HL-60 (cell line): ENCODE measurements around the gene CDC42BPB.

Experiments used
- DNase-seq, 2 experiments: peaks; one replicate each; pipeline ENCODE4 v3.0.0-alpha.2; 2010 to 2020; ENCODE audit warnings: low read depth in 1 of 2, low spot score in 1 of 2
- H3K27ac ChIP-seq: fragments of 250-450 bp; sonication (Bioruptor Pico); replicated peaks from 2 replicates; pipeline ENCODE4 v1.5.1; 2020; ENCODE audit warnings: mild to moderate bottlenecking, moderate library complexity
- H3K27me3 ChIP-seq: fragments of 250-450 bp; sonication (Bioruptor Pico); 2 replicates; pipeline ENCODE4 v1.5.1; 2021; ENCODE audit warnings: mild to moderate bottlenecking, moderate library complexity; ENCODE audit not compliant: insufficient read depth, poor library complexity, severe bottlenecking
- H3K4me3 ChIP-seq: replicated peaks from 2 replicates; pipeline ENCODE4 v1.5.1; 2011; ENCODE audit warnings: mild to moderate bottlenecking, control low read depth, low read length; ENCODE audit not compliant: insufficient read depth
- CTCF ChIP-seq: IDR thresholded peaks from one replicate; pipeline ENCODE4 v1.5.1; 2011; ENCODE audit warnings: low read length, control low read depth, inconsistent platforms; ENCODE audit not compliant: insufficient read depth
- GABPA ChIP-seq: IDR thresholded peaks from 2 replicates; pipeline ENCODE4 v1.6.1; 2012; ENCODE audit warnings: low read depth
- POLR2AphosphoS5 ChIP-seq: IDR thresholded peaks from 2 replicates; pipeline ENCODE4 v1.6.1; 2012; ENCODE audit warnings: low read depth
- REST ChIP-seq: IDR thresholded peaks from 2 replicates; pipeline ENCODE4 v1.6.1; 2012; ENCODE audit warnings: low read depth; ENCODE audit not compliant: insufficient replicate concordance
- SPI1 ChIP-seq: IDR thresholded peaks from 2 replicates; pipeline ENCODE4 v1.6.1; 2012; ENCODE audit warnings: low read depth, mild to moderate bottlenecking, borderline replicate concordance

The CDC42BPB gene

GRCh38 chr14:102939329-102939728 is 118.0 kb downstream of the CDC42BPB start:
- no peak overlapping the region for H3K27ac ChIP-seq
- no peak for TF ChIP-seq POLR2AphosphoS5
- no peak for TF ChIP-seq SPI1
- no peak for TF ChIP-seq CTCF
- TF ChIP-seq GABPA, result no peak
- no peak for TF ChIP-seq REST
- H3K4me3 ChIP-seq, result no peak overlapping the region
- no peak for DNase-seq
- no peaks in the 10 kb centered on the region for H3K27me3 ChIP-seq

GRCh38 chr14:102938191-102938590 is 119.2 kb downstream of the CDC42BPB start:
- no peak overlapping the region for H3K27ac ChIP-seq
- no peak for TF ChIP-seq SPI1
- no peak for TF ChIP-seq REST
- TF ChIP-seq GABPA, result no peak
- TF ChIP-seq CTCF, result no peak
- no peak for TF ChIP-seq POLR2AphosphoS5
- DNase-seq, result no peak
- H3K27me3 ChIP-seq, result no peaks in the 10 kb centered on the region
- no peak overlapping the region for H3K4me3 ChIP-seq

GRCh38 chr14:102937331-102938175 is 119.8 kb downstream of the CDC42BPB start:
- Histone ChIP-seq H3K27ac (no peak overlapping the region), H3K4me3 (no peak overlapping the region), H3K27me3 (no peaks in the 10 kb centered on the region)
- DNase-seq, result no peak
- TF ChIP-seq REST (no peak), CTCF (no peak), SPI1 (no peak), POLR2AphosphoS5 (no peak), GABPA (no peak)
